HG03039 (cell line): ENCODE measurements around the gene VPS36.
"Not testable (repeated sequence)": the region's sequence is repeated elsewhere in the genome, so short reads cannot be mapped to it uniquely, and the experiment has no call there.

Experiments used
- ATAC-seq: cut with Tn5 transposase; IDR thresholded peaks from one replicate; pipeline ENCODE4 v1.9.1; 2021; ENCODE audit warnings: mild to moderate bottlenecking, moderate library complexity; ENCODE audit not compliant: unreplicated experiment

VPS36 gene

DNA sequence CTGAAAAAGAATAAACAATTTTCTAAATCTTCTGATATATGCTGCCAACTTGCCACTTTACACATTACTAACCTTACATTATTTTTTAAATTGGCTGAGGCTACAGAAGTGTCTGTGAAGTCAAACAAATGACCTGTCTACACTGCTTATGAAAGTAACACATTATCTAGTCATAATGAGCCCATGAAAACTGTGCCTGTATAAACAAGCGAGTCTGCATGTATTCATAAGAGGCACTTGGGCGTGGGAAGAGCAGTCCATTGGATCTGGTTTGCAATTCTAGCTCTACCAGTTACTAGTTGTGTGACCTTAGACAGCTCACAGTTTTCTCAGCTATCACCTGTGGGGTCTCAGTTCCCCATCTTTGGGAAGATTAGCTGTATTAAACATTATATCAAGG is 3.1 kb downstream of the VPS36 start:
- ATAC-seq = no peak

DNA sequence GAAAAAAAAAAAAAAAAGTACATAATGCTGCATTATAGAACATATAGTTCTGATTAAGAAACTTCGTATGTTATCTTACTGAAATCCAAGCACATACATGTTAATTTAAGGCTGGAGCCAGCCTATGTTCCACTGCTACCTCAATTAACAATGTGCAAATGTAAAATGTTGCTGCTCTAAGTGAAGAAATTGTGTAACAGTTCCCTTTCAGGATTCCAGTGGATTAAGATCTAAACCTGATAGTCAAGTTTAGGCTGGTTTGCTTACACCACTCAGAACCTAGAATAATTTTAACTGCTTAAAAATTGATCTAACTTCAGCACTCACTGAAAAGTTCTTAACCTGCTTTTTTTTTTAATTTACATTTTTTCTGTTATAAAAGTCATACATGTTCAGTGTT is 4.2 kb downstream of the VPS36 start:
- no peak for ATAC-seq

DNA sequence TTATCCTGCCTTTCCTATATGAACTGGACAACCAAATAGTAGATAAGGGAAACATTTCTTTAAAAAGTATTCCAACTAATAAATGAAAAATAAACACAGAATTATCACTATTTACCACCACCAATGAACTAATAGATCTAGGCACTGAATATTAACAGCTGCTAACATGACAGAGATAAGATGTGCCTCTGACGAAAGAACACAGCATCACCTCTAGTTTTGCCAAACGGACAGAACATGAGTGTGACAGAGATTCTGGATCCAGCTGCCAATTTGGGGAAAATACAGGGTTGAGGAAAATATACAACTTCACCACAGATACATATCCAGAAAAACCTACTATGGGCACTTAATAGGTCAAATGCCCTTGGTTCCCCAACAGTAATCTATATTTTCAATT is 18.0 kb downstream of the VPS36 start:
- no peak for ATAC-seq

DNA sequence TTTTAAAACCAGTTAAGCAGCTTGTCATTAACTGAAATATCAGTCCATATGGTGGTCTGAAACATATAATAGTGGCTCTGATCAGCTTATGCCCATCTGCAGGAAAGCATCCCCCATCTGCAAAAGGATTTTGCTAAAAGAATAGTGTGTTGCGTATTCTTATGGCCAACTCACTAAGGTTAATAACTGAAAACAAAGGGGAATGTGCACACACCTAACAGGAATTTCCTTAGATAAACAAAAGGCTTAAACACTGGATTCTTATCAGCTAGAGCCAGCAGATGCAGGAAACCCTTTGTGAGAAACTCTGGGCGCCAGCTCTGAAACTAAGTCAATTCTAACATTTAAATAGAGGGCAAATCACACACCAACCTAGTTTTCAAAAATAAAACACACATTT is 22.1 kb downstream of the VPS36 start:
- no peak for ATAC-seq

DNA sequence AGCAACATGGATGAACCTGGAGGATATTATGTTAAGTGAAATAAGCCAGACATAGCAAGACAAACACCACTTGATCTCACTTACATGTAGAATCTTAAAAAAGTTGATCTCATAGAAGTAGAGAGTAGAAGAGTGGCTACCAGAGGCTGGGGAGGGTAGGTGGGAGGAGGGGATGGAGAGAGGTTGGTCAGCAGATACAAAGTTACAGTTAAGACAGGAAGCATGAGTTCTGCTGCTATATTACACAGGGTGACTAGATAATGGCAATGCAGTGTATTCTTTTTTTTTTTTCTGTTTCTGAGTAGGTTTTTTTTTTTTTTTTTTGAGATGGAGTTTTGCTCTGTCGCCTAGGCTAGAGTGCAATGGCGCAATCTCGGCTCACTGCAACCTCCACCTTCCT is 29.2 kb downstream of the VPS36 start:
- ATAC-seq = no peak

DNA sequence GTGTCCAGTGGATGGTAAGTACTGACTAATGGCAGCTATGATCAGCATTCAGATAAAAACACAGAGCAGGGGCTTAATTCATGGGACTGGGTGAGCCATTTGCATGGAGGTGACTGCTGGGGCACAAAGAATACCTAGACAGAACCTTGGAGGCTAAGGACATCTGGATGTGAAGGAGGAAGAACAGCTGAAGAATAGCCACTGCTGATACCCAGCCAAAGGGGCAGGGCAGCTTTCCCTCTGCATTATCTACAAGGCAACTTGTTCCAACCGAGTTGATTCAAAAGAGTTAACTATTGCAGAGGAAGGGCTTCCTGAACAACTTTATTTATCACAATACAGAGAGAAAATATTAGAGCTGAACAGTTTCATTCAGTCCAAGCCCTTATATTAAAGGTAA is 31.4 kb downstream of the VPS36 start:
- no peak for ATAC-seq

DNA sequence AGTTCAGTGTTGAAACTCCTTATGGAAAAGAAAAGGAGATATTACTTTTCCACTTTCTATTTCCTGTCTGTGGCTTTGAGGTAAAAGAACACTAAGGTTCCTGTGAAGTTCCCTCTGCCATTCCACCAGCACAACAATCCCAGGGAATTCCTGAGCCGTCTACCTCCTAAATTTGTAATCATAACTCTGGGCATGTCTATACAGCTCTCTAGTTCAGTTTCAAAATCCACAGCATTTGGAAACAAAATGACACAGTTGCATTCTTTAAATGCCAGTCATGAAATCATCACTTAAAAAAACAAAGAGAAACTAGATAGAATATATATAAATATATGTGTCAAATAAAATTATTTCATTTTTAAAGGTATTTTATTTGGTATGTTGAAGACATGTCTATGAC is 35.5 kb downstream of the VPS36 start:
- no peak for ATAC-seq

DNA sequence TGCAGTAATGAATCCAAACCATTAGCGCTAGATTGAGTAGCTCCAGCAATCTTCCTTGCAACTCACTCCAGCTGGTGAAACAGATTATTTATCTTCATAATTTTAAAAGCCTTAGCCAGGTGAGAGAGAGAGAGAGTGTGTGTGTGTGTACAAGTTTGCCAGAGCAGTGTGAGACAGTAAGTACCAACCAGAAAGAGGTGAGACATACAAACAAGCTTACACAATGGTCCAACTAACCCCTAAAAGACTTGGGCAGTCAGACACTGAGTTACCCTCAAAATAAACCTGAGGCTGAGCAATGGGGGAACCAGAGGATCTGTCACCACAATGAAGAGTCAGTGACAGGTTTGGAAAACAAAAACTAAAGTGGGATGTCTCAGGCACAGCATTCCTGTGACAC is 36.4 kb downstream of the VPS36 start:
- no peak for ATAC-seq

DNA sequence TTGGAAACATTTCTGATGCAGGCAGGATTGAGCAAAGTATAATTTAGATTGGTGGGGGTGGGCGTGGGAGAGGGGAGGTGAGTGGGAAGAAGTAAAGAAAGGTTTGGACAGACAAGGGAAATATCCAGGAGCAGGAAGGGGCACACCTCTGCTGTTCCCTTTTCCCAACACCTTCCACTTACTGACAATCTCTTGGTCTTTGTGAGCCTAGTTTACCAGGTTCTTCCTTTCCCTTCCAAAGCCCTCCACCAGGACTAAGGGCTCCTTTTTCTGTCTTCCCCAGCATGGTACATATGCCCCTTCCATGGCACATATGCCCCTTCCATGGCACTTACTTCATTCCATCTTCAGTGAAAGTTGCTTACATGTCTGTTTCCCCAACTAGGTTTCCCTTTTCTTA is 38.3 kb downstream of the VPS36 start:
- no peak for ATAC-seq

DNA sequence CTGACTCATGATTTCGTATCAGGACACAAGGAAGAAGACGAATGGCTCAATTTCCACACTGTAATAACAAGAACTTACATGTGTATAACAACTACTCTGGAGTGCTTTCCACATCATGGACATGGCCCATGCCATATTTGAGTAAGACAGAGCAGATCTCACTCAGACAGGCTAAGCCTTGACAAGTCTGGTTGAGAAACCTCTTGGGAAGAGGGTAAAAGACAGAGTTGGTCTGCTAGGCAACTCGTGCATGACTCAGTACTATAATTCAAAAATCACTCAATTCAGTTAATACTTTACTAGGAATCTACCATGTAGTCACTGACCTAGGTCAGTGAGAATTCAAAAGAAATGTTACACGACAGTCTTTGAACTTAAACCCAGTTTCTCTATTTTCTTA is 38.8 kb downstream of the VPS36 start:
- ATAC-seq = peak; percentile 88

DNA sequence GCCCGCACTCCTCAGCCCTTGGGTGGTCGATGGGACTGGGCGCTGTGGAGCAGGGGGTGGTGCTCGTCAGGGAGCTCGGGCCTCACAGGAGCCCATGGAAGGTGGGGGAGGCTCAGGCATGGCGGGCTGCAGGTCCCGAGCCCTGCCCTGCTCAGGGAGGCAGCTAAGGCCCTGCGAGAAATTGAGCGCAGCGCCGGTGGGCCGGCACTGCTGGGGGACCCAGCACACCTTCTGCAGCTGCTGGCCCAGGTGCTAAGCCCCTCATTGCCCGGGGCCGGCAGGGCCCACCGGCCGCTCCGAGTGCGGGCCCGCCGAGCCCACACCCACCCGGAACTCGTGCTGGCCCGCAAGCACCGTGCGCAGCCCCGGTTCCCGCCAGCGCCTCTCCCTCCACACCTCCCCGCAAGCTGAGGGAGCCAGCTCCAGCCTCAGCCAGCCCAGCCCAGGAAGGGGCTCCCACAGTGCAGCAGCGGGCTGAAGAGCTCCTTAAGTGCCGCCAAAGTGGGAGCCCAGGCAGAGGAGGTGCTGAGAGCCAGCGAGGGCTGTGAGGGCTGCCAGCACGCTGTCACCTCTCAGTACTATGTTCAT is 42.3 kb downstream of the VPS36 start:
- not testable (repeated sequence) for ATAC-seq

DNA sequence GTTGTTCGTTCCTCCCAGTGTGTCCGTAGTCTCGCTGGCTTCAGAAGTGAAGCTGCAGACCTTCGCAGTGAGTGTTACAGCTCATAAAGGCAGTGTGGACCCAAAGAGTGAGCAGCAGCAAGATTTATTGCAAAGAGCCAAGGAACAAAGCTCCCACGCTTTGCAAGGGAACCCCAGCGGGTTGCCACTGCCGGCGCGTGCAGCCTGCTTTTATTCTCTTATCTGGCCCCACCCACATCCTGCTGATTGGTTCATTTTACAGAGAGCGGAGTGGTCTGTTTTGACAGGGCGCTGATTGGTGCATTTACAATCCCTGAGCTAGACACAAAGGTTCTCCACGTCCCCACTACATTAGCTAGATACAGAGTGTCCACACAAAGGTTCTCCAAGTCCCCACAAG is 43.0 kb downstream of the VPS36 start:
- ATAC-seq = not testable (repeated sequence)

DNA sequence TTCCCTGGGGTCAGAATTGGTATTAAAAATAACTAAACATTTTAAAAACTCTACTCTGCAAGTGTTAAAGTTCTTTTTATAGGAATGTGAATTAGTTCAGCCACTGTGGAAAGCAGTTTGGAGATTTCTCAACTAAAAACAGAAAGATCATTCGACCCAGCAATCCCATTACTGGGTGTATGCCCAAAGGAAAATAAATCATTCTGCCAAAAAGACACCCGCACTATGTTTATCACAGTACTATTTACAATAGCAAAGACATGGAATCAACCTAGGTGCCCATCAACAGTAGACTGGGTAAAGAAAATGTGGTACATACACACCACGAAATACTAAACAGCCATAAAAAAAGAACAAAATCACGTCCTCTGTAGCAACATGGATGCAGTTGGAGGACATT is 43.8 kb downstream of the VPS36 start:
- no peak for ATAC-seq

DNA sequence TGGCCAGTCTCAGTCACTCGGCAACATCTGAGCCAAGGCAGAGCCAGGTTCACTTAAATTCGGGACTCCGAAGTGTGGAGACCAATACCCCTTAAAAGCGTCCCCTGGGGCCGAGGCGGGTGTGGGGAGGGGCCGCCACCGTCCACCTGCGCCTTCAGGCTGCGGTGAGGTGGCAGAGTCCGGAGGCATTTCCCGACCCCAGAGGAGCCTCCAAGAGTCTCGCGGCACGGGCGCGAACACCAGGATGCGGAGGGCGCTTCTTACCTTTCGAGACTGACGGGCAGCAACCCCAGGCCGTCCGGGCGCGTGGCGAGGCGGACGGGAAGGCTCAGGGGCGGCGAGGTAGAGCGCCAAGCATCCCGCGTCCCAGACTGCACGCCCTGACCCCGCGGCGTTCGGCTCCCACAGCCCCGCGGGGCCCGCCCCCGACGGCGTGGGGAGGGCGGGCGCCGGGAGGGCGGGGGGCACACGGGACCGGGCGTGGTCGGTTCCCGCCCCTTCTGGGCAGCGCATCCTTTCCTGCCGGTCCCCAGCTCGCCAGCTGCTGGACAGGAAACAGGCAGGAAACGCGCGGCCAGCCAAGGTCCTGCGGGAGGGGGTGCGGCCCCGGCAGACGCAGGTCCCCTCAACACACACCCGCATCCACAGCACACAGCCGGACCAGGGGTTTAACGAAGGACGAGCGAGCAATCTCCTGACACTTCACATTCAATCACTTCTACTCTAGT is 44.5 kb downstream of the VPS36 start, which contains the start of gene THSD1:
Gene THSD1, minus strand, starts transcription at position 406 of the 728 bp plus-strand sequence. CDS start 3,572 bp downstream, outside the sequence.
- no peak for ATAC-seq

DNA sequence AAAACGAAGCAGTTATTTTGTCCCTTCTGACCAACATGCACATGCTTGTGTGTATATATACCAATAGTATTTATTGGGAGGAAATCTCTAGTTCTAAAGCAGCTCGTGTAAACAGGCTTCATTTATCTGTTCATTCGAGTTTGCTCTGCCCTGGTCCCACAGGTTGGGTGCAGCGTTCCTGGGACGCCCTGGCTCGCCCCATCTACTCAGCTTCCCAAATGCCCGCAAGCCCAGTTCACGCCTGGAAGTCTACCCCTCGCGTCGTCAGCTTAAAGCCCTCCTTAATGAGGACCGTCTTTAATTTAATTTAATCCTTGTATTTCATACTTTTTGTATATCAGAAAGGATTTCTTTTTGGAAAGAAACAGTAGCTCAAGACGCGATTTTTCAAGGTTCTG is 45.1 kb downstream of the VPS36 start:
- ATAC-seq = no peak

DNA sequence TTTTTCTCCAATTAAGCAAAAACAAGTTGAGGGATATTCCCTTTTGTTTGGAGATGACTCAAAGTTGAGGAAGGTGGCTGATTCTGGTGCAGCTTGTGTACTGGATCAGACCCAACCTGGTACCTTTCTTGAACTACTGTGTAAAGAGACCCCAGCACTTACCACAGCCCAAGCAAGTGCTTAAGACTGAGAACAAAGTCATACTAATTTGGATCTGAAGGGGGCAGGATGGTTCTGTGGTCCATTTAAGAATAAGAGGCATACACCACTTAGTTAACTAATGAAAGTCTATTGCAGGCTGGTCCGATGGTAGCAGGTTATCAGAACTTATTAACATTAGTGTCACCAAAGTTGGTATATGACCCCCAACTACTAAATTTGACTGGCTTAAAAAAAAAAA is 50.7 kb downstream of the VPS36 start:
- no peak for ATAC-seq

DNA sequence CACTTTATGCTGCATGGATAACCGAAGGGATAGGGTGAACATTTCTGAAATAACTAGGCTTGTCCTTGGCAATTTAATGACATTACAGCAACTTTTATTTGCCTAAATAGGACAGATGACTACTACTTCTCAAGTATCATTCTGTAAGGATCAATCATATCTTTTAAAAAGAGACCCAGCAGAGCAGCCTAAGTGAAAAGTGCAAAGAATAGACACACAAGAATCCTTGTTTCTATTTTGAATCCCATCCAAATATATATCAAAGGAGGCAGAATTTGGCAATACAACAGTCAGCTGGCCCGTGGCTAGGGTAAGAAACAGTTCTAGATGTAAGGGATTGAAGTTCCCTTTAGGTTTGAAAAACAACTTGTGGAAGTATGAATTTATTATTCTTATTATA is 51.4 kb downstream of the VPS36 start:
- ATAC-seq = no peak

DNA sequence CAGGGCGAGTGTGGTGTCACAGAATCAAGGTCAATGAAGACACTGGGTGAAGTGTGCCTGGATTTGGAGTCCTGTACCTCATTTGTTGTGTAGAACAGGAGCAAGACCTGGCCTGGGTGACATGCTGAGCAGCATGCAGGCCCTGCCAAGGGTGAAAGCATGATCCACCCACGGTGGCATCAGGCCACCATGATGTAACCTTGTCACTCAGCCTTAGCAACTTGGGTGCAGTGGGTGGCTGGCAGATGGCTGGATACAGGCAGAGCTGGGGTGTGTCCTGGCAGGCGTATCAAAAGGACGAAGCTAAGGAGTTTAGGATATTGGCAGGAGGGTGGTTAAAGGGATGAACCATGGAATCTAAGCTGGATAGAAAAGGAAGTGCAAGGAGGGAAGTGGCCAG is 54.7 kb downstream of the VPS36 start:
- ATAC-seq = no peak

DNA sequence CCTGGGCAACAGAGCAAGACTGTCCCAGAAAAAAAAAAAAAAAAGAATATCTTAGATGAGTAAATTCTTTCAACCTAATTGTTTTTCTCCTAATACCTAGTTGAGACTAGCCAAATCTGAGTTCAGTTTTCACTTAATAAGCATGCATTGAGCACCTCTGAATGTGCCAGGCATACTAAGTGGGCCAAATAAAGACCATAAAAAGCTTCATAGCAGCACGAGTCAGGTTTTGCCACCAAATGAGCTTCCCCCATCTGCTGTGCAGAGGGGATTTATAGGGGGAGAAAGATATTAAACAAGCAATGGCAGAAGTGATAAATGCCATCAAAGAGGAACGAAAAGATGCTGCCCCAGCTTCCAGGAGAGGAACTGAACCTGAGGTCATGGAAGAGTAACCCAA is 55.8 kb downstream of the VPS36 start:
- no peak for ATAC-seq

DNA sequence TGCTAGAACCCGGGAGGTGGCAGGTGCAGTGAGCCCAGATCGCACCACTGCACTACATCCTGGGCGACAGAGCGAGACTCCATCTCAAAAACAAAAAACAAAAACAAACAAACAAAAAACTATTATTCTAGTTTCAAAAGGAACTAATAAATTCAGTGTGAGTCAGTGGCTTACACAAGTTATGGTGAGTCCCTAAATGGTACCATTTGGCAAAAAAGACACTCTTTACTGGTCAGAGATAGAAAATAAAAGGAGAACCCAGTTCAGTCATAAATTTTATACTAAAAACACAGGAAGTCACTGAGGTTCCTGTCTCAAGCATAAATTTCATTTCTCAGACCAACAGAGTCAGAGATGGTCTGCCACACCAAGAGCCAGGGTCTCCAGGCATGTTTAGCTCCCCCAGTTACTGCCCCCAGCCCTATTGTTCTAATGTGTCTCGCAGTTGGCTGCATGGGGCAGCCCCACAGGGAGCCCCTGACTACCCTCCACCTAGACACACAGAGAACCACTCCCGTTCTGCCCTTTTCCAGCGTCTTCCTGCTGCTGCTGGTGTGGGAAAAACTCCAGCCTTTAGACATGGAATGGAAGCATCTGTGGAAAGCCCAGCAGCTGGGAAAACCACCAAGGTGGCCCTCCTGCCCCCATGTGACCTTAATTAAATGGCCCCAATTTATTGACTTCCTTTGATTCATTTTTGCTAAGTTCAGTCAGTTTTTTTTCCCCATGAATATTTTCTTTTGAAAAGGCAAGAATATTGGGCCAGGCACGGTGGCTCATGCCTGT is 56.7 kb downstream of the VPS36 start:
- no peak for ATAC-seq

DNA sequence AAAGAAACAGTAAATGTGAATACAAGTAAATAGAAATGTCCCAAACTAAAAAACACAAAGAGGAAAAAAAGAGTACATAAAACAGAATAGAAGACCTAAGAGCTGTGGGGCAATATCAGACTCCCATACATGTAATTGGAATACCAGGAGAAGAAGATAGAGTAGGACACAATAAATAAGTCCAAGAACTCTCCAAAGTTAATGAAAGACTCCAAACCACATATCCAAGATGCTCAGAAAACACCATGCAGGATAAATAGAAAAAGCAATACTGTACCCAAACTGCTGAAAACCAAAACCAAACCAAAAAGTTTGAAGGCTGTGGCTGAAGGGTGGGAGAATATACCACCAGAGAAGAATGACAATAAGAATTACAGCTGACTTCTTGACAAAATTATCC is 62.7 kb downstream of the VPS36 start:
- no peak for ATAC-seq

DNA sequence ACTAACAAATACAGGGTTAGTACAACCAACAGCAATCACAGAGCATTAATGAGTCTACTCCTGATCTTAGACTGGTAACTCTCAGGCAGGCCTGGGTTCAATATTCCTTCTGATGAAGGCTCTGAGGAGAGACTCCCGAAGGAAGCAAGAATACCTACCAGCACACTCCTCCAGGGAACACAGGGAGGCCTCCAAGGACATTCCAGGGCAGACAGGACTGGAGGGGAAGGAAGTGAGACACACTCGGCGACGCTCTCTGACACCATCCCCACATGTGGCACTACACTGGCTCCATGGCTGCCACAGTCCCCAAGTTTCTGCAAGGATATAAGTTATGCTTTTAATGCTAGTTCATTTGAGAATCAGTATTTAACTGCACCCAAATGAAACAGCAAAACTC is 64.6 kb downstream of the VPS36 start:
- ATAC-seq = no peak
